GM12878 (cell line): Measurements from ENCODE around the gene IFITM2.
"Not testable (repeated sequence)": the region's sequence is repeated elsewhere in the genome, so short reads cannot be mapped to it uniquely, and the experiment has no call there.

Experiments used
- CEBPB ChIP-seq, 2 experiments: fragments of 150-350 bp in 1 of 2; IDR thresholded peaks; 2 replicates each; pipeline ENCODE4 v1.6.1; 2012 to 2014; ENCODE audit warnings: low read depth in 2 of 2, low read length in 2 of 2, borderline replicate concordance in 1 of 2, inconsistent platforms in 1 of 2
- CHD2 ChIP-seq: IDR thresholded peaks from 2 replicates; pipeline ENCODE4 v1.6.1; 2011; ENCODE audit warnings: low read depth, low read length, improper control_type of control experiment, borderline replicate concordance
- EZH2 ChIP-seq: IDR thresholded peaks from 2 replicates; pipeline ENCODE4 v1.6.1; 2012; ENCODE audit warnings: low read depth, mild to moderate bottlenecking, control low read depth, inconsistent platforms, low read length, borderline replicate concordance; ENCODE audit not compliant: control insufficient read depth
- MEF2B ChIP-seq: fragments of 450-650 bp; IDR thresholded peaks from 2 replicates; pipeline ENCODE4 v1.6.1; 2018; ENCODE audit warnings: mild to moderate bottlenecking, moderate library complexity; ENCODE audit not compliant: partially characterized antibody, poor library complexity, severe bottlenecking
- POLR2AphosphoS5 ChIP-seq: IDR thresholded peaks from 2 replicates; pipeline ENCODE4 v1.6.1; 2011; ENCODE audit warnings: mild to moderate bottlenecking, low read length, inconsistent platforms
- SIN3A ChIP-seq: IDR thresholded peaks from 2 replicates; pipeline ENCODE4 v1.6.1; 2012; ENCODE audit warnings: low read depth, low read length, improper control_type of control experiment
- TAF1 ChIP-seq: IDR thresholded peaks from 2 replicates; pipeline ENCODE4 v1.6.1; 2011; ENCODE audit warnings: mild to moderate bottlenecking, low read depth, low read length, borderline replicate concordance
- TF ChIP-seq, protein P1 (sequence below): fragments of 450-650 bp; IDR thresholded peaks from 2 replicates; pipeline ENCODE4 v1.6.1; 2017; ENCODE audit warnings: mild to moderate bottlenecking

DNA sequence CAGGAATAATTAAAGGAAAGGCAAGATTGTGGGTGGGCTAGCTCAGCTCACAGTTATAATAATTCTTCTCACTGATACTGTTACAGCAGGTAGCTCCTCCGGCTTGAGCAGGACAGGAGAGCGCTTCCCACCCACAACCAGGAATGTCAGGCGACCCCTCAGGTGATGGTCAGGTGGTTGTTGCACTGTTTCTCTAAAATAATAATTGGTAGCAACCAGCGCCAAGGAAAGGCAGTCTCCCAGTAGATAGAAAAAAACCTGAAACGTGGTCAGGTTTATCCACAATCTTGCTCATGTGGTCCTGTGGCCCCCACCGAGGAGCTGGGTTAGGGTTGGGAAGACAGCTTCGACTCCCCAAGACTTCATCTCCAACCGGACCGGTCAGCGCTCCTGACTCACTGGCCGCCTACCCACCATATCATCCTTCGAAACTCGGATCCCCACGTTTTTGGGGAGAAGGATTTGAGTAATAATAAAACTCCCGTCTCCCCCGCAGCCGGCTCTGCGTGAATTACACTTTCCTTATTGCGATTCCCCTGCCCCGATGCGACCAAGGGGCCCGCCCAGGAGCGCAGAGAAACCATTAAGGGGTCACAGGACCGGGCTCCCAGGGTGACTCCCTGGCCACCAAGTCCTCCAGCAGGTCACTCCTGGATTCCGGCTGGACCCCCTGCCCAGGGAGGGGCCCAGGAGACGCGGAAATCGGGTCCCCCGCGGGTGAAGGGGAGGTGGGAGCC, 10.2 kb downstream of the IFITM2 start:
- TF ChIP-seq MEF2B; EZH2; CHD2; CEBPB (IDR thresholded peaks at IDR 0.05; ENCODE audit: borderline replicate concordance in 1 of 2, low read depth in 2 of 2, low read length in 2 of 2); SIN3A; TAF1; POLR2AphosphoS5: not testable (repeated sequence)
- TF ChIP-seq, protein P1, sequence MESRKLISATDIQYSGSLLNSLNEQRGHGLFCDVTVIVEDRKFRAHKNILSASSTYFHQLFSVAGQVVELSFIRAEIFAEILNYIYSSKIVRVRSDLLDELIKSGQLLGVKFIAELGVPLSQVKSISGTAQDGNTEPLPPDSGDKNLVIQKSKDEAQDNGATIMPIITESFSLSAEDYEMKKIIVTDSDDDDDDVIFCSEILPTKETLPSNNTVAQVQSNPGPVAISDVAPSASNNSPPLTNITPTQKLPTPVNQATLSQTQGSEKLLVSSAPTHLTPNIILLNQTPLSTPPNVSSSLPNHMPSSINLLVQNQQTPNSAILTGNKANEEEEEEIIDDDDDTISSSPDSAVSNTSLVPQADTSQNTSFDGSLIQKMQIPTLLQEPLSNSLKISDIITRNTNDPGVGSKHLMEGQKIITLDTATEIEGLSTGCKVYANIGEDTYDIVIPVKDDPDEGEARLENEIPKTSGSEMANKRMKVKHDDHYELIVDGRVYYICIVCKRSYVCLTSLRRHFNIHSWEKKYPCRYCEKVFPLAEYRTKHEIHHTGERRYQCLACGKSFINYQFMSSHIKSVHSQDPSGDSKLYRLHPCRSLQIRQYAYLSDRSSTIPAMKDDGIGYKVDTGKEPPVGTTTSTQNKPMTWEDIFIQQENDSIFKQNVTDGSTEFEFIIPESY, result not testable (repeated sequence)
